GM21423 (cell line): ENCODE measurements around the gene SESN1.
"Not testable (repeated sequence)": the region's sequence is repeated elsewhere in the genome, so short reads cannot be mapped to it uniquely, and the experiment has no call there.

Source experiments
- ATAC-seq: cut with Tn5 transposase; IDR thresholded peaks from one replicate; pipeline ENCODE4 v1.9.1; 2021; ENCODE audit warnings: mild to moderate bottlenecking, moderate library complexity; ENCODE audit not compliant: unreplicated experiment

The SESN1 gene

DNA sequence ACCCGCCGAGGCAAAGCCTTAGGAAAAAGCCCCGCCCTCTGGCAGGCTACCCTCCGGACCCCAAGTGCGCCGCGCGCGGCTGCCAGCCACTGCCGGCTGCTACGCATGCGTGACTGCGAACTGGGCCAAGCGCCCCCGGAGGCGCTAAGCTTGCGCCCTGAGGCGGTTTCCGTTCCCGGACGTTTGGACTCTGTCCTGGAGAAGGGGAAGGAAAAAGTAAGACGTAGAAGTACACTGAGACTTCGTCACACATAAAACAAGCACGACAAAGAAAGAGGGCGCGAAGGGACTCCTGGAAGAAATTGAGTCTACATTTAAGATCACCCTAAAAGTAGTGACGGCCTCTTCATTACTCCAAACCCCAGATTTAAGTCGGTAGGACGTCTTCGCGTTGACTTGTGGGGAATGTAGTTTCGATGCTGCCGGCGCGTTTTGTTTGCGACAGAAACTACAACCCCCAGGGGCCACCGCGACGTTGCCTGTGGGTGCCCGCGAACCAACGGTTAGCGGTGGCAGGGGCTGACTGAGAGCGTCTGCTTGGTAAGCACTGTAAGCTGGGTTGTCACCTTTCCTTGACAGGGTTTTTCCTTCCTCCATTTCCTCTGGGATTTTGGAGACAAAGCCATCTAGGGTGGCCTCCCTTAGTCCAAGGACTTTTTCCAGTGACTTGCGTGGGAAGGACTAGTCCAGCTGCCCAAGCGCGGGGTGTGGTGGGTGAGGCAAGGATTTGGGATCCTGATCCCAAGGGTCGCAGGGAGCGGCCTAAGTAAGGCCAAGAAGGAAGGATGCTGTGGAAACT, 589 bp upstream of the SESN1 start, which contains the start of gene CEP57L1:
Gene CEP57L1 (plus strand): TSS at position 472 of the 799 bp plus-strand sequence. CDS start 49,715 bp downstream, outside the sequence.
- ATAC-seq: peak; percentile 72

DNA sequence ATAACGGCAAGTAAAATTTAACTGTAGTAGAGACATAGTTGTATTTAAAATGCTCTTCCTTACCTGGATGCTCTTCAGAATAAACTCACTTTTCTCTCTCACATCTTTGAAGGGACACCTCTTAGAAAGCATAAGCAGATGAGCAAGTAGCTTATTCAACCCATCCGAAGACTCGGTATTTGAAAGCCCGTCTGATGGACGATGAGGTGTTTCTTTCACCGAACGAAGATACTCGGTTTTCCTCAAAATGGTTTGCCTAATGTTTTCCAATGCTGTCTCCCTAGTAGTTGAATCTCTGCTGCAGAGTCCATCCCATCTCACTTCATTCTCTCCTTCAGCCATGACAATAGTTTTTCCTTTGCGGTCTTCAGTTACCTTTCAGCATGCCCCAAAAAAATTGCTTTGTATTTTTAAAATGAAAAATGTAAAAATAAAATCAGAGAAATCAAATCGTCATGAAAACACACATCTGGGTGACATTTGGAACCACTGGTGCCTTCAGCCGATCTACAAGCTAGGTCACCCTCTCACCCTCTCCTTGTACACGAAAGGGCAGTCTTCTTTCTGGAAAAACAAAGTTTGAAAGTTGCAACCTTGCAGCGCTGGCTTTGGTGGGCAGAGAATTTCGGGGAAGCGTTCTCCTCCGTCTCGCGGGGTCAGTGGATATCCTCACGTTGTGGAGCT, 772 bp downstream of the SESN1 start:
- no peak for ATAC-seq

DNA sequence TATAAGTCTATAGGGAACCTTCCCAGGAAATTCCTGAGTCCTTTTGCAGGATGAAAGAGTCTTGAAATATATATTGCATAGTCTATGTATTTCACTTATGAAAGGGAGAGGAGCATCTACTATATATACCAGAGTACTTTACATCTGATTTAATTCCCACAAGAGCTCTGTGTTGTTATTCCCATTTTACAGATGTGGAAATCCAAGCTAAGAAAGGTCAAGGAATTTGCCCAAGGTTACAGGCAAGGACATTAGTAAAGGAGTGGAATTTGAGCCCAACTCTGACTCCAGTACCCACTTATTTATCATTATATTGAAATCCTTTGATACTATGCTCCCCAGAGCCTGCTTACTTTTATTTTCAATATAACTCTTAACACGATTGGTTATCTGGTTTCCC, 2.6 kb downstream of the SESN1 start:
- ATAC-seq: no peak

DNA sequence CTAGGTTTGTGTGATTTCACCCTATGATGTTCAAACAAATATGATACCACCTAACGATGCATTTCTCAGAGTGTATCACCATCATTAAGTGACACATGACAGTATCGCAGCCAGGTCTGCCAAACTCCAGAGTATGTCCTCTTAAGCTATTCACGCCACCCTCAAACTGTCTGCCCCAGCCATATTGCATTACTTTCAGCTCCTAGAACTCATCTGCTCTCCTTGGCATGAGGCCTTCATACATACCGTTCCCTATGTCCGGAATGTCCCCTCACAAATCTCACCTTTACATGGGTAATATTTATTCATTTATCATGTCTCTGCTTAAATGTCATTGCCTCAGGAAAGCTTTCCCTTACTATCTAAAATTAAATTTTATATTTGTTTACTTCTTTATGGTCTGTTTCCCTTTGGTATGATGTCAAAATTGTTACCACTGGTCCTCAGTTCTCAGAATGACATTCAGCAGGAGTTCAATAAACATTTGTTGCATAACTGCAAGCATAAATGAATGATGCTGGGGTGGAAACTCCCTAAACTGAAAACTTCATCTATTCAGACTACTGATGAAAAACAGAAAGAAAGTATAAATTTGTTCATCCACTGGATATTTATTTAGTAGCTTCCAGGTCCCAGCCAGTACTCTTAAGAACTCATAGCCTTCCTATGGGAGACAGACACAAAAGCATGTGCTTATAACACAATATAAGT, 3.2 kb downstream of the SESN1 start:
- no peak for ATAC-seq

DNA sequence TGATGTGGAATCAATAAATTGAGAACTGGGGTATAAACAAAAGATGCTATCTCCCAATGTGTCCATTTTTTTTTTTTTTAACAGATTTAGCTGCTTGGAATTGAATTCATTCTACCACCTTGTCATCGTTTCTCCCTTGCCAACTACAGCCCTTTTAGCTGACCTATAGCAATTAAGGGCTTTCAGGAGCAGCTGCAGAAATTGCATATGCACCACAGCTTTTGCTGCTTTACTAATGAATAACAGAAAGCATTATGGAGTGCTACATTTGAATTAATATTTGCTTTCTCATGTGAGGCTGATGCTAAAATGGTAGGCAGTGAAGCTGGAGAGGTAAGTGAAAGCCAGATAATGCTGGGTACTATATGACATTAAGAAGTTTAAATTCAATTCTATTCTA, 5.7 kb downstream of the SESN1 start:
- no peak for ATAC-seq

DNA sequence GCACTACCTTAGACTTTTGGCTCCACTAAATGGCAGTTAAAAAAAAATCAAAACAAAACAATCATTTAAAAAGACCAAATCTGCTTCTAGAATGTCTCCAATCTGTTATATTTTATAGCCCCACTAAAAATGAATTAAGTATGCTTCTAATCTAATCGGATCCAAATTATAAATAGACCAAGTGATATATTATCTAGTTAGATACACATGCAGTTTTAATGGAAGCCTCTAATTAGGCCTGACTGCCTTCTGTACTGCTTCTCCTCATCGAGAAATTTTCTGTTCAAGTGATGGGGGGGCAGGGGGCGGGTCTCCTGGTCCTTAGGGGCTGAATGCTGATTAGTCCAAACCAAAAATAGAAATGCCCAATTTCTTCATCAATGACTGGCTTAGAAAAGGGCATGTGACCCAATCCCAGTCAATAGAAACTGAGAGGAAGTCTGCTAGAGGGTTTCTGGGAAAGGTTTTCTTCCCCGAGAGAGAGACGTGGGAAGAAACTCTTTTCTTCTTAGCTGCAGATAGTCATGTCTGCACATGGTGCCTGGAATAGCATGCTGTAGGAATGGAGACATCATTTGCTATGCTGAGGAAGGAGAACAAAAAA, 6.9 kb downstream of the SESN1 start:
- no peak for ATAC-seq

DNA sequence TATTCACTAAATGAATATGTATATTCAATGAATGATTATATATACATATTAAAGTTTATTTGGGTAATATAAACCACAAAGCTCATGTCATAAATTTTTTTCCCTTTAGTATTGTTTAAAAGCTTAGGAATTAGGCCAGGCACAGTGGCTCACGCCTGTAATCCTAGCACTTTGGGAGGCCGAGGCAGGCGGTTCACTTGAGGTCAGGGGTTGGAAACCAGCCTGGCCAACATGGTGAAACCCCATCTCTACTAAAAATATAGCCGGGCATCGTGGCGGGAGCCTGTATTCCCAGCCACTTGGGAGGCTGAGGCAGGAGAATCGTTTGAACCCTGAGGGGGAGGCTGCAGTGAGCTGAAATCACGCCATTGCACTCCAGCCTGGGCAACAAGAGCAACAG, 10.5 kb downstream of the SESN1 start:
- not testable (repeated sequence) for ATAC-seq

DNA sequence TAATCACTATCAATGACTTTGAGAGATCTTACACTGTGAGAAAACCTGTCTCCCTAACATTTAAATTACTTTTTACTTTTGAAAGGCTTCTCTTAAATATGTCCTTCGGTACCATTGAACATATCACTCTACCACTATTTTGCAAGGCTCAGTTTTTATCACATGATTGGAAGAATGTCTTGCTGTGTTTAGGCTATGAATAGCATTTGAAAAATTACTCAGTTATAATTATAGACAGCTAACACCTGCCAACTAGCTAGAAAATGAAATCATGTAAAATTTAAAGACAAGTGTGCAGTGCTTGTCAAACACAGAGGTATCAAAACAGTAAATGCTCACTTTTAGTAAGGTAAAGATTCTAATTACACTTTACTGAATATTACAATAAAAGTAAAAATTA, 11.0 kb downstream of the SESN1 start:
- ATAC-seq: no peak

DNA sequence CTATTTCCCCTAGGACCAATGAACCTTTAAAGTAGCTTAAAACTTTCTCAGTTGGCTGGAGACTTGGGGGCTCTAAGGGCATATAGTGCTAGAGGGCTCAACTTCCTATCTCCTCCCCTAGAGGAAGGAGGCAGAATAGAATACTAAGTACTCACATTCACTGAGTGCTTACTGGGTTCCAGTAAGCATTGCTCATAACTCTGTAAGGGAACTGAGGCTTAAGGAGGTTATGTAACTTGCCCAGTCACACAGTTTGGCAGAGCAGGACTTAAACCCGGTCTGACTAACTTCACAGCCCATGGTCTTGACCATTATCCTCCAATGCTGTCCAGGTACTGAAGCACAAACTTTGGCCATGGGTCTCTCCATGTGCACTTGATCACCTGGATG, 12.5 kb downstream of the SESN1 start:
- no peak for ATAC-seq

DNA sequence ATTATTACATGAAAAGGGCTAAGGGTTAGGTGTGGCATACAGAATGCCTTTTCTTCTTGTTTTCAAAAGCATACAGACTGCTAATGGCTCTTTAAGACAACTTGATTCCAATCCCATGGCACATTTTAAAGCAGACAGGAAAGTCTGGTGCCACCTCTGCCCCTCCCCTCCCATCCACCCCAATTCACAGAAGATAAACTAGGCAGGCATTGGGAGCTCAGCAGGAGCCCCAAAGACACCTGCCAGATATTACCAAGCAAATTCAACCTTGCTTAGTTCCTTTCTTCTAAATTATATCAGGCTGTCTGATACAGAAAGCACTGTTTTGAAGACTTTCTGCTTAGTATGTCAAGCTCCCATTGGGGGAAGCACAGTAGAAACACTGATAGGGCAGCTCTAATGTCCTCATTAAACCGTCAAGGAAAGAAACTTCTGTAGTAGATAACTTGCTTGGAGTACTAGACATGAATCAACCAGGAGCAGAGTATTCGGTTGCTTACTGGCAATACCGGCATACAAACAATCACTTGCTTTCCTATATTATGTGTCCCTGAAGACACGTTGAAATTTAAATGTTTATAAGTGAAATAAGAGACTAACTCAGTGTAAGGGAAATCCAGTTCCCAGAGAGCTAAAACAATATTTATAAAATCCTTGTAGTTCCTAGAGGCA, 13.0 kb downstream of the SESN1 start:
- ATAC-seq: no peak

DNA sequence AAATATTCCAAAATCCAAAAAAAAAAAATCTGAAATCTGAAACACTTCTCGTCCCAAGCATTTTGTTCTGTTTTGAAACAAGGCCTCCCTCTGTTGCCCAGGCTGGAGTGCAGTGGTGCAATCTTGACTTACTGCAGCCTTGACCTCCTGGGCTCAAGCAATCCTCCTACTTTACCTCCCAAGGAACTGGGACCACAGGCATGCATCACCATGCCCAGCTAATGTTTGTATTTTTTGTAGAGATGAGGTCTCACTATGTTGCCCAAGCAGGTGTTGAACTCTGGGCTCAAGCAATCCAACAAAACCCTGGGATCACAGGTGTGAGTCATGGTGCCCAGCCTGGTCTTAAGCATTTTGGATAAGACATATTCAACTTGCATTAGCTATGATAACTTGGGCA, 13.6 kb downstream of the SESN1 start:
- no peak for ATAC-seq

DNA sequence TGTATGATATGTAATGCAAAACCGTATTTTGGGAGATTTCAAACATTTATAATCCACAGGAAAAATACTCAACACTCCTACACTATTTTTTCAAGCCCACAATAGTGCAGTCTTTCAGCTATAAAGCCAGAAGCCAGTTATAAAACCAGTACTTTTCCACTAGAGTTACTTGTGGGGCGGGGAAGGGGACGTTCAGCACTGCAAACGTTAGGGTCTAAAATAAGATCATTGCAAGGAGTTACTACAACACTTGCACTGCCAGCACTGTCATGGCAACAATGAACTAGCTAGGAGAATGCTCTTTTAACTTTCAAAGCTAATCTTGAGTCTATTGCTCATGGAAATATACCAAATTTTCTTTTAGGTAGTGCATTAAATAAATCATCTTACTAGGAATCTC, 14.7 kb downstream of the SESN1 start:
- ATAC-seq: no peak

DNA sequence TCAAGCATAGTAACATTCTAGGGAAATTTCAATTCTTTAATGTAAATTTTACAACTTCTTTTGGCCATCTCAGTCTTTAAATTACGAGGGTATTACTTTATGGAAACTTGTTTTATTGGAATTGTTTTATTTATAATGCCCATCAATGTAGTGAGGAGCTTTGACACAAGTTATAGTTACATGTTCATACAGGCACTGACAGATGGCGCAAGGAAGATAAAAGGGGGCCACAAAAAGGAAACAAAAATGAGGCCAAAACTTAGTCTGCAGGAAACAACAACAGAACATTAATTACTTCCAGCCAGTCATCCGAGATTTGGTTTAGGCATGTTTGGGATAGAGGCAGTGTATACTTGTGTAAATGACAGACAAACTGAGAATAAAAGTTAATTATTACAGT, 18.3 kb downstream of the SESN1 start:
- ATAC-seq: no peak

DNA sequence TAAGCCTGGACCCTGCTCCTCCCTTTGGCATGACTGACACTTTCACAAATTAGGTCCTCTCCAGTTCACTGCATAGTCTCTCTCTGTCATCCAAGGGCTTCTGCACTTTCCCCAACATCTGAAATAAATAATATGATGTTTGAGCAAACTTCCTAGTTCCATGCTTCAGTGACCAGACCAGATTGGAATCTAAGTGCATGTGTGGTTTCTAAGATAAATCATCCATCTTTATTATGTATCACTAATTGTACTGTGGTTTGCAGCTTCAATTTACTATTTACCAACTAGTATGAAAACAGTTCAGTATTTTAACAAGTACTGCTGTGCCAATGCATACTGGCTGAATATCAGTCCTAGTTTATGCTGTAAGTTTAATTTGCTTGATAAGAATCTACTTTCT, 18.7 kb downstream of the SESN1 start:
- no peak for ATAC-seq

DNA sequence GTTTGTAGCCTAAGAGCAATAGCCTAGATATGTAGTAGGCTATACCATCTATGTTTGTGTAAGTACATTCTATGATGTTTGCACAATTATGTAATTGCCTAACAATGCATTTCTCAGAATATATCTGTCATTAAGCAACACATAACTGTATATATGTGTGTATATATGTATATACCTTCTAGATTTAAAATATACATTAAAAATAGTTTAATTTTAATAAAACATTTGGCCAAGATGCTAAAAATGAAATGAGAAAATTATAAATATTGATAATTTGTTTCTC, 20.6 kb downstream of the SESN1 start:
- ATAC-seq: no peak

DNA sequence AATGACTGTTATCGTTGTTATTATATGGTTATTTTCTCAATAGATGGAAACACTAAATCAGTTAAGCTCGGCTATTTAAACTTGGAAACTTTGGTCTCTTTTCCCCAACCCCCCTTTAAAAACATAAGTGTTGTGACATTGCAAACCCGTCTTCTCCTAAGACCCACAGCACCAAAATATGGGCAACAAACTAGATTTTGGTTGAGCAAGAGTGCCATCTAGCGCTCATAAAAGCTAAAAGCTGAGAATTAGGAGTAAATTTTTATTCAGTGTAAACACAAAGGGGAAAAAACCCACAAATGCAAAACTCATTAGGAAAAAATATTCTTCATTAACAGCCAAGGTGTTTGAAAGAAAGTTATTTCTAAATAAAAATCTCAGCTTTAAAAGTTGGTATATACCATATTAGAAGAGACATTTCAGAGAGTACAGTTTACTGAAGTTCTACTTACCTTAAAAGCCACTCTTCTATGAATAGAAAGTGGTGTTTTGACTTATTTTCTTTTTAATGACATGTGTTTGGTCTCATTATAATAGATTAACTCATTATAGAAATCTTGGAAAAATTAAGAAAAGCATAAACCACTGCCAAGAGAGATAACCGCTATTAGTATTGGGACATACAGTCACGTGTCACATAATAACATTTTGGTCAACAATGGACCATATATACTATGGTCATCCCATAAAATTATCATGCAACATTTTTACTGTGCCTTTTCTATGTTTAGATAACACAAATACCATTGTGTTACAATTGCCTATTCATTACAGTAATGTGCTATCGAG, 21.1 kb downstream of the SESN1 start:
- ATAC-seq: no peak

DNA sequence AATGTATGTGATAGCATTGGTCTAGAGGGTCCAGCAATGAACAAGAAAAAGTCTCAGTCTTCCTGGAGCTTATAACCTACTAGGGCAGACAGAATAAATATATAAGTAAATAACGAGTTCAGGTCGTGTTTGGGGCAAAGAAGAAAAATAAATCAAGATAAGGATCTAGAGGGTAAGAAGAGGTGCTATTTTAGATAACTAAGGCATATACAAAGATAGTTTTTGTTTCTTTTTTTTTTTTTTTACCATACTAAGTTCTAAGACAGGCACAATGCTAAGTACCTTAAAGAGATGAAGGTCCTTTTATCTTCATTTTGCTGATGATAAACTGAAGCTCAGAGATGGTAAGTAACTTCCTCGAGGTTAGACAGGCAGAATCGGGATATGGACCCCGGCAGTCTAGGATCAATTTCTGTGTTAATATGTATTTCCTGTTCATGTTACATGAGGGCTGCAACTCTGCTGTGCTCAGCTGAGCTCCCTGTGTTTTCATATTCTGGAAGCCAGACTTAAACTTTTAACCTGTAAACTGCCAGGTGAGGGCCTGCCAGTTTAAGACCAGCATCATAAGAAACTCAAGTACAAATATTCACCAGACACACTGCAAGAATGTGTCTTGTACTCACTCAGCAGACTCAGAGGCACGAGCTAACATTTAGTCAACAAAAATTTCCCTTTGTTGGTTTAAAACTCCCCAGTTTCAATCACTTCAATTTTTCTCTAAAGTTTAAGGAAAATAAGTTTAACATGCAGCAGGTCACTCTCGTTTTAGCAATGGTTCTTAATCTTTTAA, 23.3 kb downstream of the SESN1 start:
- no peak for ATAC-seq

DNA sequence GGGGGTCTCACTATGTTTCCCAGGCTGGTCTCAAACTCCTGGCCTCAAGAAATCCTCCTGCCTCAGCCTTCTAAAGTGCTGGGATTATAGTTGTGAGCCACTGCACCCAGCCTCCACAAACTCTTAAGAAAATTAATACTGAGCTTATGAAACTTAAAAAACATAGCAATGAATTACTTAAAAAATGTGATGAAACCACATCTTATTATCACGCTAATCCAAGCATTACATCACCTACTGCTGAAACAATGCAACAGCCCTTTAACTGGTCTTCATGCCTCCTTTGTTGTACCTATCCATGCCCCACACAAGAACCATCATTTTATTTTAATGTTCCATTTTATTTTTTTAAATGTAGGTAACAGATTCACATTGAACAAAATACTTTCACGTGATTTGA, 24.9 kb downstream of the SESN1 start:
- no peak for ATAC-seq

DNA sequence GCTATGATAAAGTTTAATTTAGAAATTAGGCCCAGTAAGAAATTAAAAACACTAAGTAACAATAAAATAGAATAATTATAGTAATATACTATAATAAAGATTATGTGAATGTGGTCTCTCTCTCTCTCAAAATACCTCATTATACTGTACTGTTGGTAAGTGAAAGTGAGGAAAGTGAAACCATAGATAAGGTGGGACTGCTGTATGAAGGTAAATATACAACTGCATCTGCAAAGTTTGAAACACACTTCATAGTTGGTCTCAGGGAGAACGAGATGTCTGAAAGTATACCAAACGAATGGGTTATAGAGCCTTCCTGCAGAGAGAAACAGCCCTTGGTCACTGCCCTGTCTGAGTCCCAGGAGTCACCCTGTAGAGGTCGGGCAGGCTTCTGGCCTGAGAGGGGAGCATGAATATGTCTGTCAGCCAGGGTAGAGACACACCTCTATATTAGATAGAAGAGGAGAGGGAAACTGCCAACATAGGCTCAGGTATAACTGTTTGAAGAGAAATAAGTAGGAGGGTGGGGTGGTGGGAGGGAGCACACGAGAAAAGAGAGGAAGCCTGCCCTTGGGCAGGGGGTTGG, 31.8 kb downstream of the SESN1 start:
- no peak for ATAC-seq
